K562 (cell line): ENCODE measurements around the gene FASTK. TPM values are rescaled to one million over a fixed set of nuclear protein-coding genes. Genes with fewer than 3 reads are reported as not detected.

ENCODE experiments used
- ATAC-seq: fragments of 200-7000 bp; cut with Tn5 transposase; 3 replicates; pipeline ENCODE4 v1.9.1; 2020; ENCODE audit warnings: moderate library complexity
- BruUV-seq: library from RNA; stranded (reverse); fragments of 400-500 nt; replicated peaks from 2 replicates; lab custom pipeline; 2021; lab: Mats Ljungman, UMichigan
- CTCF ChIA-PET: fragments of 300-600 bp; formaldehyde crosslinking; extraction: SDS; loops from one replicate; lab custom pipeline; 2021; ENCODE audit warnings: low intra/inter-chr PET ratio; lab: Yijun Ruan, JAX
- POLR2A ChIA-PET: fragments of 300-600, 350-650 bp; sonication (Branson Sonifier 250); formaldehyde crosslinking; extraction: SDS; loops from one replicate; lab custom pipeline; 2021; ENCODE audit warnings: antibody characterized with exemption, inconsistent platforms; lab: Yijun Ruan, JAX
- DNase-seq, 4 experiments: peaks; one replicate each; pipeline versions ENCODE4 v3.0.0 to v3.0.0-alpha.2; 2011 to 2018; ENCODE audit warnings: low spot score in 3 of 4, mixed read lengths in 3 of 4; ENCODE audit errors: extremely low read depth in 1 of 4
- FAIRE-seq: peaks from 2 replicates; lab custom pipeline; 2011; peaks lifted over from hg19 to GRCh38; lab: Jason Lieb, UNC
- H2AFZ ChIP-seq: 2 replicates; pipeline ENCODE4 v1.6.0; 2011; ENCODE audit warnings: low read depth, low read length, control low read depth, inconsistent platforms
- H3K27ac ChIP-seq: fragments of 200-600 bp; 3 replicates; pipeline ENCODE4 v1.8.0; 2011; ENCODE audit warnings: low read depth, mild to moderate bottlenecking, control low read depth, inconsistent platforms, low read length, moderate library complexity, mixed read lengths; ENCODE audit errors: extremely low read depth
- H3K27me3 ChIP-seq, 2 experiments: fragments of 300-600 bp in 1 of 2; 2 replicates in 1 of 2; 3 replicates in 1 of 2; pipeline versions ENCODE4 v1.6.0 to v1.8.0; 2011; ENCODE audit warnings: inconsistent platforms in 2 of 2, low read length in 2 of 2, mild to moderate bottlenecking in 1 of 2, mixed read lengths in 1 of 2, moderate library complexity in 1 of 2; ENCODE audit not compliant: control insufficient read depth in 2 of 2, insufficient read depth in 2 of 2
- H3K36me3 ChIP-seq: fragments of 300-600 bp; 3 replicates; pipeline ENCODE4 v1.8.0; 2011; ENCODE audit warnings: mild to moderate bottlenecking, low read length, inconsistent platforms; ENCODE audit not compliant: control insufficient read depth, insufficient read depth
- H3K4me1 ChIP-seq, 2 experiments: fragments of 200-600 bp in 1 of 2; replicated peaks in 1 of 2; 2 replicates in 1 of 2; 3 replicates in 1 of 2; pipeline versions ENCODE4 v1.5.1 to v1.8.0; 2011; ENCODE audit warnings: inconsistent platforms in 2 of 2, low read length in 2 of 2, mild to moderate bottlenecking in 1 of 2, mixed read lengths in 1 of 2, moderate library complexity in 1 of 2; ENCODE audit not compliant: control insufficient read depth in 2 of 2, insufficient read depth in 2 of 2
- H3K4me2 ChIP-seq: 2 replicates; pipeline ENCODE4 v1.6.1; 2011; ENCODE audit warnings: low read length, control low read depth, inconsistent platforms, mixed read lengths; ENCODE audit not compliant: insufficient read depth
- H3K4me3 ChIP-seq: fragments of 200-600 bp; sonication (generic), shearing (Covaris generic); 2 replicates; pipeline ENCODE4 v1.5.1; 2016; ENCODE audit warnings: control low read depth, inconsistent platforms
- H3K79me2 ChIP-seq: fragments of 200-600 bp; 3 replicates; pipeline ENCODE4 v1.8.0; 2011; ENCODE audit warnings: low read length, inconsistent platforms; ENCODE audit not compliant: control insufficient read depth, insufficient read depth
- H3K9ac ChIP-seq, 2 experiments: 2 replicates each; pipeline versions ENCODE4 v1.6.0 to v1.6.1; 2011; ENCODE audit warnings: low read depth in 2 of 2, low read length in 2 of 2, control low read depth in 1 of 2, inconsistent platforms in 1 of 2, mild to moderate bottlenecking in 1 of 2, mixed read lengths in 1 of 2; ENCODE audit not compliant: insufficient read depth in 1 of 2
- H3K9me1 ChIP-seq: one replicate; pipeline ENCODE4 v1.6.0; 2011; ENCODE audit warnings: inconsistent platforms, mild to moderate bottlenecking, low read length, moderate library complexity; ENCODE audit not compliant: control insufficient read depth, insufficient read depth
- H3K9me3 ChIP-seq: replicated peaks from 2 replicates; pipeline ENCODE4 v1.5.1; 2011; ENCODE audit warnings: low read depth, low read length, inconsistent platforms; ENCODE audit not compliant: control insufficient read depth, insufficient read depth
- H4K20me1 ChIP-seq: replicated peaks from 2 replicates; pipeline ENCODE4 v1.6.1; 2011; ENCODE audit warnings: low read length, inconsistent platforms, mixed read lengths; ENCODE audit not compliant: control insufficient read depth, insufficient read depth
- CXXC5 ChIP-seq: fragments of 250-450 bp; sonication (Bioruptor Pico); IDR thresholded peaks from 2 replicates; pipeline ENCODE4 v1.8.0; 2022; ENCODE audit warnings: inconsistent platforms, mild to moderate bottlenecking, moderate library complexity
- DPF2 ChIP-seq: fragments of 450-650 bp; IDR thresholded peaks from 2 replicates; pipeline ENCODE4 v1.6.1; 2016
- GABPA ChIP-seq: fragments of 200-800 bp; sonication (Bioruptor generic); conservative IDR thresholded peaks from 2 replicates; pipeline ENCODE4 v1.6.1; 2016; ENCODE audit warnings: low read depth, missing genetic modification characterization, missing compliant biosample characterization
- MTA3 ChIP-seq: fragments of 450-650 bp; formaldehyde crosslinking; IDR thresholded peaks from 2 replicates; pipeline ENCODE4 v1.6.1; 2017; ENCODE audit warnings: mild to moderate bottlenecking, borderline replicate concordance
- POLR3A ChIP-seq: IDR thresholded peaks from 2 replicates; pipeline ENCODE4 v1.6.1; 2011; ENCODE audit warnings: borderline replicate concordance, mild to moderate bottlenecking, moderate library complexity; ENCODE audit not compliant: insufficient read length, insufficient read depth; ENCODE audit errors: extremely low read depth
- RBFOX2 ChIP-seq: fragments of 200-400 bp; formaldehyde crosslinking; IDR thresholded peaks from 2 replicates; pipeline ENCODE4 v1.6.1; 2017; ENCODE audit warnings: low read depth, mild to moderate bottlenecking, low read length, moderate library complexity
- RCOR1 ChIP-seq, 2 experiments: IDR thresholded peaks; 2 replicates each; pipeline ENCODE4 v1.6.1; 2012; ENCODE audit warnings: low read depth in 2 of 2, low read length in 2 of 2, borderline replicate concordance in 1 of 2, improper control_type of control experiment in 1 of 2
- SRSF9 ChIP-seq: fragments of 200-400 bp; formaldehyde crosslinking; IDR thresholded peaks from 2 replicates; pipeline ENCODE4 v1.6.1; 2017; ENCODE audit warnings: low read depth, low read length, borderline replicate concordance
- TBP ChIP-seq: optimal IDR thresholded peaks from 2 replicates; pipeline ENCODE3; 2011; ENCODE audit warnings: low read depth, low read length, improper control_type of control experiment
- ZKSCAN1 ChIP-seq: fragments of 150-350 bp; IDR thresholded peaks from 2 replicates; pipeline ENCODE4 v1.6.1; 2016; ENCODE audit warnings: low read depth, low read length
- ZNF146 ChIP-seq: IDR thresholded peaks from one replicate; pipeline ENCODE4 v1.6.1; 2018; ENCODE audit warnings: missing compliant biosample characterization; ENCODE audit not compliant: unreplicated experiment
- WGBS: fragments of 100-300 bp; shearing (Covaris generic); methylation state at CpG from one replicate; pipeline ENCODE4 v1.1.6; 2016; ENCODE audit warnings: low coverage, mixed read lengths; ENCODE audit not compliant: insufficient coverage; ENCODE audit errors: missing lambda C conversion rate; 5-methylcytosine and 5-hydroxymethylcytosine counted together
- in situ Hi-C: fragments of 300-500 bp; cut with MboI; formaldehyde crosslinking; loops from 4 replicates; pipeline ENCODE4 v1.15.0; 2018; ENCODE audit warnings: inconsistent platforms, mixed read lengths
- intact Hi-C: fragments of 100-400 bp; cut with micrococcal nuclease; formaldehyde crosslinking; loops from 2 replicates; pipeline ENCODE4 v1.14.2; 2022
- polyA plus RNA-seq, 8 experiments: library from polyadenylated mRNA; depleted of rRNA in 4 of 8; stranded (reverse) in 5 of 8; unstranded in 3 of 8; fragments of >200 nt; fragmentation: Nextera tagmentation in 2 of 8; fragmentation: Illumina TruSeq in 1 of 8; extraction: Ambion mirVana in 2 of 8; extraction: Trizol in 1 of 8; gene quantifications; 2 replicates each; pipeline versions ENCODE4 v1.2.1 to v1.2.3, GENCODE V29; 2011 to 2014; ENCODE audit warnings: inconsistent platforms in 1 of 8, missing spikeins in 1 of 8
- total RNA-seq, 7 experiments: library from RNA; depleted of rRNA in 6 of 7; stranded (reverse); fragments of >200 nt in 6 of 7; fragmentation: Illumina TruSeq in 2 of 7; extraction: Trizol in 2 of 7; gene quantifications; 2 replicates each; pipeline versions ENCODE4 v1.2.1 to v1.2.3, GENCODE V29; 2011 to 2021; ENCODE audit warnings: low replicate concordance in 1 of 7
- TF ChIP-seq, protein P1 (sequence below): sonication (generic); formaldehyde crosslinking; IDR thresholded peaks from 2 replicates; pipeline ENCODE4 v1.8.0; 2022; ENCODE audit warnings: mild to moderate bottlenecking, missing genetic modification reagents, borderline replicate concordance
- TF ChIP-seq, protein P2 (sequence below): sonication (generic); formaldehyde crosslinking; IDR thresholded peaks from 2 replicates; pipeline ENCODE4 v1.8.0; 2022; ENCODE audit warnings: mild to moderate bottlenecking, low read depth, missing genetic modification reagents
- TF ChIP-seq, protein P3 (sequence below): fragments of 450-650 bp; IDR thresholded peaks from 2 replicates; pipeline ENCODE4 v1.6.1; 2018; ENCODE audit not compliant: partially characterized antibody

FASTK gene
- total and polyA plus RNA-seq, 9 of the 15 experiments (the other 6 are each of a cell fraction or from before 2014, with no cell fraction given) = 0.51 to 150 (median 48.2) TPM

DNA sequence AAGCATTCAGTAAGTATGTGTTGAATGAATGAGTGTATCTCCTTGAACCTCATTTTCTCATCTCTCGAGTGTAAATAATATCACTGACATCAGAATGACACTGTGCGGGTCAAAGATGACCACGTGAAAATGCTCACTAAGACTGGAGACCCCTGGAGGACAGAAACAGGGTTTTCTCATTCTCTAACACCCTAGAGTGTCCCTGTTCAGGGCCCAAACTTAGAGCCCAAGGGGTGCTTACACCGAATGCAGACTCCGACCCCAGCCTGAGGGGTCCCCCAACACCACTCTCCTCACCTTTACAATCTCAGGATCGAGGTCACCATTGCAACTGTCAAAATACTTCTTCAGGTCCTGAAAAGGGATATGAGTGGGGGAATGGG, 24.3 kb downstream of the FASTK start:
- ChIA-PET CTCF (interaction anchor here (0.6 to 2.9 kb wide), 2 partner anchors 27 to 90 kb away, joined by 3 to 14 read pairs; partner anchors contain the start of gene ABCB8), POLR2A (interaction anchor here (1.0 to 1.8 kb wide), 3 partner anchors 14 to 22 kb away, joined by 3 to 4 read pairs (median 4); no protein-coding TSS in a partner anchor)
- FAIRE-seq (peak; percentile 87), ATAC-seq (peak; percentile 11), DNase-seq (peak; percentile 70 to 76 (median 73))
- no peaks in the 10 kb centered on the region for H3K9me1 ChIP-seq
- H3K79me2 ChIP-seq = peaks cover 25% of the 10 kb centered on the region
- peaks cover 10% of the 10 kb centered on the region for H4K20me1 ChIP-seq
- in situ Hi-C loops = no loop called here
- no peaks in the 10 kb centered on the region for H3K27me3 ChIP-seq
- TSS peak; percentile 28 for BruUV-seq
- H2AFZ ChIP-seq = peak overlapping the region; percentile 74
- intact Hi-C loops = no loop called here
- peaks cover 43 to 69% of the 10 kb centered on the region in 2 experiments for H3K4me1 ChIP-seq
- WGBS = 29% methylated on average over 6 of the region's 6 CpGs
- peak overlapping the region; percentile 90 for H3K4me2 ChIP-seq
- H3K4me3 ChIP-seq = no peak overlapping the region
- peak overlapping the region; percentile 27; the same call in 2 of the 3 replicates for H3K27ac ChIP-seq
- H3K9ac ChIP-seq = peak overlapping the region; percentile 33 to 91; a peak in 2 of 4 replicates
- no peaks in the 10 kb centered on the region; the same call in 2 of the 3 replicates for H3K36me3 ChIP-seq
- H3K9me3 ChIP-seq = no peaks in the 10 kb centered on the region
- TF ChIP-seq ZKSCAN1 (no peak), RBFOX2 (no peak), TBP (no peak), DPF2 (peak; percentile 59), MTA3 (peak; percentile 45; the same call in 1 of the 2 replicates), POLR3A (no peak), SRSF9 (no peak), ZNF146 (no peak), GABPA (tag) (no peak), RCOR1 (IDR thresholded peaks at IDR 0.05; ENCODE audit: borderline replicate concordance in 1 of 2, low read depth in 2 of 2, low read length in 2 of 2) (peak in 1 of 2 experiments; percentile 47; a peak in 1 of 4 replicates), CXXC5 (0 out of 2 replicates have a peak, but pooled peaks have one; percentile 47)
- TF ChIP-seq, protein P1, sequence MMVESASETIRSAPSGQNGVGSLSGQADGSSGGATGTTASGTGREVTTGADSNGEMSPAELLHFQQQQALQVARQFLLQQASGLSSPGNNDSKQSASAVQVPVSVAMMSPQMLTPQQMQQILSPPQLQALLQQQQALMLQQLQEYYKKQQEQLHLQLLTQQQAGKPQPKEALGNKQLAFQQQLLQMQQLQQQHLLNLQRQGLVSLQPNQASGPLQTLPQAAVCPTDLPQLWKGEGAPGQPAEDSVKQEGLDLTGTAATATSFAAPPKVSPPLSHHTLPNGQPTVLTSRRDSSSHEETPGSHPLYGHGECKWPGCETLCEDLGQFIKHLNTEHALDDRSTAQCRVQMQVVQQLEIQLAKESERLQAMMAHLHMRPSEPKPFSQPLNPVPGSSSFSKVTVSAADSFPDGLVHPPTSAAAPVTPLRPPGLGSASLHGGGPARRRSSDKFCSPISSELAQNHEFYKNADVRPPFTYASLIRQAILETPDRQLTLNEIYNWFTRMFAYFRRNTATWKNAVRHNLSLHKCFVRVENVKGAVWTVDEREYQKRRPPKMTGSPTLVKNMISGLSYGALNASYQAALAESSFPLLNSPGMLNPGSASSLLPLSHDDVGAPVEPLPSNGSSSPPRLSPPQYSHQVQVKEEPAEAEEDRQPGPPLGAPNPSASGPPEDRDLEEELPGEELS (CRISPR knock-in tag) = no peak
- TF ChIP-seq, protein P2, sequence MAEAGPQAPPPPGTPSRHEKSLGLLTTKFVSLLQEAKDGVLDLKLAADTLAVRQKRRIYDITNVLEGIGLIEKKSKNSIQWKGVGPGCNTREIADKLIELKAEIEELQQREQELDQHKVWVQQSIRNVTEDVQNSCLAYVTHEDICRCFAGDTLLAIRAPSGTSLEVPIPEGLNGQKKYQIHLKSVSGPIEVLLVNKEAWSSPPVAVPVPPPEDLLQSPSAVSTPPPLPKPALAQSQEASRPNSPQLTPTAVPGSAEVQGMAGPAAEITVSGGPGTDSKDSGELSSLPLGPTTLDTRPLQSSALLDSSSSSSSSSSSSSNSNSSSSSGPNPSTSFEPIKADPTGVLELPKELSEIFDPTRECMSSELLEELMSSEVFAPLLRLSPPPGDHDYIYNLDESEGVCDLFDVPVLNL = peak; percentile 53; the same call in 1 of the 2 replicates
- TF ChIP-seq, protein P3, sequence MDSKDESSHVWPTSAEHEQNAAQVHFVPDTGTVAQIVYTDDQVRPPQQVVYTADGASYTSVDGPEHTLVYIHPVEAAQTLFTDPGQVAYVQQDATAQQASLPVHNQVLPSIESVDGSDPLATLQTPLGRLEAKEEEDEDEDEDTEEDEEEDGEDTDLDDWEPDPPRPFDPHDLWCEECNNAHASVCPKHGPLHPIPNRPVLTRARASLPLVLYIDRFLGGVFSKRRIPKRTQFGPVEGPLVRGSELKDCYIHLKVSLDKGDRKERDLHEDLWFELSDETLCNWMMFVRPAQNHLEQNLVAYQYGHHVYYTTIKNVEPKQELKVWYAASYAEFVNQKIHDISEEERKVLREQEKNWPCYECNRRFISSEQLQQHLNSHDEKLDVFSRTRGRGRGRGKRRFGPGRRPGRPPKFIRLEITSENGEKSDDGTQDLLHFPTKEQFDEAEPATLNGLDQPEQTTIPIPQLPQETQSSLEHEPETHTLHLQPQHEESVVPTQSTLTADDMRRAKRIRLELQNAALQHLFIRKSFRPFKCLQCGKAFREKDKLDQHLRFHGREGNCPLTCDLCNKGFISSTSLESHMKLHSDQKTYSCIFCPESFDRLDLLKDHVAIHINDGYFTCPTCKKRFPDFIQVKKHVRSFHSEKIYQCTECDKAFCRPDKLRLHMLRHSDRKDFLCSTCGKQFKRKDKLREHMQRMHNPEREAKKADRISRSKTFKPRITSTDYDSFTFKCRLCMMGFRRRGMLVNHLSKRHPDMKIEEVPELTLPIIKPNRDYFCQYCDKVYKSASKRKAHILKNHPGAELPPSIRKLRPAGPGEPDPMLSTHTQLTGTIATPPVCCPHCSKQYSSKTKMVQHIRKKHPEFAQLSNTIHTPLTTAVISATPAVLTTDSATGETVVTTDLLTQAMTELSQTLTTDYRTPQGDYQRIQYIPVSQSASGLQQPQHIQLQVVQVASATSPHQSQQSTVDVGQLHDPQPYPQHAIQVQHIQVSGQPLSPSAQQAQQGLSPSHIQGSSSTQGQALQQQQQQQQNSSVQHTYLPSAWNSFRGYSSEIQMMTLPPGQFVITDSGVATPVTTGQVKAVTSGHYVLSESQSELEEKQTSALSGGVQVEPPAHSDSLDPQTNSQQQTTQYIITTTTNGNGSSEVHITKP = peak; percentile 29
